Glutamatergic neuron (in vitro differentiated cells): Measurements from ENCODE around the gene HTR2A. TPM values are rescaled to one million over a fixed set of nuclear protein-coding genes. Genes with fewer than 3 reads are reported as not detected.

Experiments
- DNase-seq: peaks from one replicate; pipeline ENCODE4 v3.0.0; 2022
- H3K27ac Mint-ChIP-seq: one replicate; pipeline ENCODE4 v1.8.0; 2020; ENCODE audit warnings: mild to moderate bottlenecking, mixed read lengths, inconsistent platforms; ENCODE audit not compliant: unreplicated experiment
- H3K27me3 Mint-ChIP-seq: one replicate; pipeline ENCODE4 v1.8.0; 2020; ENCODE audit warnings: mild to moderate bottlenecking, moderate library complexity, mixed read lengths, inconsistent platforms; ENCODE audit not compliant: unreplicated experiment
- H3K36me3 Mint-ChIP-seq: one replicate; pipeline ENCODE4 v1.8.0; 2020; ENCODE audit warnings: mild to moderate bottlenecking, mixed read lengths, inconsistent platforms; ENCODE audit not compliant: unreplicated experiment
- H3K4me1 Mint-ChIP-seq: one replicate; pipeline ENCODE4 v1.8.0; 2020; ENCODE audit warnings: mild to moderate bottlenecking, low read depth, mixed read lengths, inconsistent platforms; ENCODE audit not compliant: unreplicated experiment
- H3K4me3 Mint-ChIP-seq: one replicate; pipeline ENCODE4 v1.8.0; 2020; ENCODE audit warnings: mild to moderate bottlenecking, mixed read lengths, inconsistent platforms; ENCODE audit not compliant: unreplicated experiment
- H3K9me3 Mint-ChIP-seq: one replicate; pipeline ENCODE4 v1.8.0; 2020; ENCODE audit warnings: mild to moderate bottlenecking, moderate library complexity, mixed read lengths, inconsistent platforms; ENCODE audit not compliant: unreplicated experiment
- CTCF ChIP-seq: fragments of 200-600 bp; sonication (generic); IDR thresholded peaks from one replicate; pipeline ENCODE4 v1.5.0; 2021; ENCODE audit not compliant: partially characterized antibody, unreplicated experiment
- total RNA-seq: library from RNA; stranded (reverse); fragmentation: NEBNext Ultra II Directional; extraction: Animal tissue kit (Norgen Biotek cat#: 25700); gene quantifications from one replicate; pipeline ENCODE4 v1.2.1, GENCODE V29; 2021; ENCODE audit not compliant: unreplicated experiment

Gene HTR2A
- total RNA-seq, 1 donor from 2014 or later = not detected

GRCh38 chr13:46796129-46796514 is 100.7 kb downstream of the HTR2A start:
- Mint-ChIP-seq H3K27ac (peak overlapping the region; percentile 97), H3K27me3 (peaks cover 2% of the 10 kb centered on the region), H3K9me3 (peaks cover 11% of the 10 kb centered on the region), H3K4me3 (peak overlapping the region; percentile 92), H3K36me3 (no peaks in the 10 kb centered on the region), H3K4me1 (peaks cover 9% of the 10 kb centered on the region)
- DNase-seq = no peak
- TF ChIP-seq CTCF = no peak

- no peak overlapping the region for H3K27ac Mint-ChIP-seq
- peaks cover 2% of the 10 kb centered on the region for H3K27me3 Mint-ChIP-seq
- TF ChIP-seq CTCF = no peak
- H3K4me3 Mint-ChIP-seq = no peak overlapping the region
- peaks cover 11% of the 10 kb centered on the region for H3K9me3 Mint-ChIP-seq
- DNase-seq = no peak
- peaks cover 9% of the 10 kb centered on the region for H3K4me1 Mint-ChIP-seq
- H3K36me3 Mint-ChIP-seq = no peaks in the 10 kb centered on the region
Measured at GRCh38 chr13:46795321-46795720, 101.5 kb downstream of the HTR2A start.

- H3K36me3 Mint-ChIP-seq = no peaks in the 10 kb centered on the region
- no peaks in the 10 kb centered on the region for H3K4me1 Mint-ChIP-seq
- H3K4me3 Mint-ChIP-seq = no peak overlapping the region
- TF ChIP-seq CTCF = no peak
- H3K27ac Mint-ChIP-seq = no peak overlapping the region
- H3K9me3 Mint-ChIP-seq = no peaks in the 10 kb centered on the region
- no peak for DNase-seq
- H3K27me3 Mint-ChIP-seq = no peaks in the 10 kb centered on the region
Measured at GRCh38 chr13:46783504-46783903, 113.3 kb downstream of the HTR2A start.

GRCh38 chr13:46782691-46783090 is 114.2 kb downstream of the HTR2A start:
- Mint-ChIP-seq H3K4me3 (no peak overlapping the region), H3K36me3 (no peaks in the 10 kb centered on the region), H3K9me3 (no peaks in the 10 kb centered on the region), H3K27ac (no peak overlapping the region), H3K4me1 (no peaks in the 10 kb centered on the region), H3K27me3 (no peaks in the 10 kb centered on the region)
- TF ChIP-seq CTCF = no peak
- DNase-seq = no peak

- no peaks in the 10 kb centered on the region for H3K27me3 Mint-ChIP-seq
- DNase-seq = no peak
- H3K4me3 Mint-ChIP-seq = no peak overlapping the region
- H3K4me1 Mint-ChIP-seq = no peaks in the 10 kb centered on the region
- H3K9me3 Mint-ChIP-seq = no peaks in the 10 kb centered on the region
- H3K36me3 Mint-ChIP-seq = no peaks in the 10 kb centered on the region
- TF ChIP-seq CTCF = no peak
- no peak overlapping the region for H3K27ac Mint-ChIP-seq
Measured at GRCh38 chr13:46782066-46782465, 114.8 kb downstream of the HTR2A start.

Other genes with a start within 250 kb of the HTR2A start
- gene ESD, start 99.9 kb downstream of the HTR2A start, total RNA-seq = 90.4 TPM